Inflammatory macrophage treated with lipopolysaccharide for 4 hours (primary cell): Measurements from ENCODE around the gene UTP15.
A peak's percentile ranks its signal among the peaks of the same experiment; 100 is the strongest.

Experiments used
- DNase-seq: peaks from one replicate; pipeline ENCODE4 v3.0.0-alpha.2; 2020

Gene UTP15

GRCh38 chr5:73625372-73625943 is 59.9 kb downstream of the UTP15 start:
- no peak for DNase-seq

GRCh38 chr5:73625944-73626811 is 60.6 kb downstream of the UTP15 start, which contains the start of gene ARHGEF28:
ARHGEF28 (plus strand) TSS chr5:73626196; CDS start chr5:73684852, 58,656 bp downstream.
- DNase-seq, result peak; percentile 34

- DNase-seq, result no peak
Measured at GRCh38 chr5:73626814-73627313, 61.3 kb downstream of the UTP15 start.

GRCh38 chr5:73629456-73629855 is 63.9 kb downstream of the UTP15 start:
- DNase-seq, result no peak

GRCh38 chr5:73630765-73631164 is 65.2 kb downstream of the UTP15 start:
- no peak for DNase-seq

GRCh38 chr5:73631500-73631899 is 66.0 kb downstream of the UTP15 start:
- no peak for DNase-seq
